Suprapubic skin (tissue), 4 donors: ENCODE data around the gene SLC1A7.

Experiments used
- EP300 ChIP-seq: sonication (generic); formaldehyde crosslinking; IDR thresholded peaks from one replicate; pipeline ENCODE4 v1.6.1; 2017; ENCODE audit warnings: antibody characterized with exemption
- POLR2A ChIP-seq, 2 donors: fragments of 450-650 bp; IDR thresholded peaks; one replicate each; pipeline ENCODE4 v1.6.1; 2017; ENCODE audit warnings: antibody characterized with exemption in 2 of 2, mild to moderate bottlenecking in 2 of 2, moderate library complexity in 2 of 2
- POLR2AphosphoS5 ChIP-seq, 3 donors: sonication (generic); formaldehyde crosslinking; IDR thresholded peaks; one replicate each; pipeline ENCODE4 v1.6.1; 2017; ENCODE audit warnings: antibody characterized with exemption in 3 of 3
- TF ChIP-seq, protein P1 (sequence below), 2 donors: fragments of 200-600 bp in 1 of 2; fragments of 450-650 bp in 1 of 2; sonication (generic) in 1 of 2; IDR thresholded peaks; one replicate each; pipeline ENCODE4 v1.5.1; 2016 to 2019; ENCODE audit warnings: antibody characterized with exemption in 2 of 2, mild to moderate bottlenecking in 1 of 2, moderate library complexity in 1 of 2

DNA sequence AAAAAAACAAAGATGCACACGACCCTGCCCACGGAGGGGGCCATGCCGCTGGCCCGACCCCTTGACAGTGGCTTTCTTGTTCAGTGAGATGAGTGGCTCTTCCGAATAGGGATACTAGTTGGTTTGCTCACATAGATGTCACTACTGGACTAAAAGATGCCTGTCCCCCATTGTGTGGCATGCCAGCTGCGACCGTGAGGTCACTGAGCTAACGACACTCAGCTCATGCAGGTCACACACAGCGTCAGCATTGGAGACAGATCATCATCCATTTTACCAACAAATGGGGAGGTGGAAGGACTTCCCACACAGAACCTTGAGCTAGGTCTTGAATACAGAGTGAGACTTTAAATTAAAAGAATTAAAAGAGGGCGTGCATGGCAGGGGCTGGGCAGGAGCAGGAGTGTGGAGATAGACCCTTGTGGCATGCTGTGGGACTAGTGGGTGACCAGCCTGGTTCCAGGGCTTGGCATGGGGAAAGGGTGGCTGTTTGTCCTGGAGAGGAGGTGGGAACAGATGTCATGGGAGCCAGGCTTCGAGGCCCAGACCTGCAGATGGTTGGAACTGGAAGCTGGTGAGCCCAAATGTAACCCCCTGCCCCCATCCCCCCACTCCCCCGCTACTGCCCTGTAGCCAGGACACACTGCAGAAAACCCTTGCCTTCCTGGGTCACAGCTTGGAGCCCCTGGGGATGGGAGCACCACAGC is 12.4 kb downstream of the SLC1A7 start:
- TF ChIP-seq, protein P1, sequence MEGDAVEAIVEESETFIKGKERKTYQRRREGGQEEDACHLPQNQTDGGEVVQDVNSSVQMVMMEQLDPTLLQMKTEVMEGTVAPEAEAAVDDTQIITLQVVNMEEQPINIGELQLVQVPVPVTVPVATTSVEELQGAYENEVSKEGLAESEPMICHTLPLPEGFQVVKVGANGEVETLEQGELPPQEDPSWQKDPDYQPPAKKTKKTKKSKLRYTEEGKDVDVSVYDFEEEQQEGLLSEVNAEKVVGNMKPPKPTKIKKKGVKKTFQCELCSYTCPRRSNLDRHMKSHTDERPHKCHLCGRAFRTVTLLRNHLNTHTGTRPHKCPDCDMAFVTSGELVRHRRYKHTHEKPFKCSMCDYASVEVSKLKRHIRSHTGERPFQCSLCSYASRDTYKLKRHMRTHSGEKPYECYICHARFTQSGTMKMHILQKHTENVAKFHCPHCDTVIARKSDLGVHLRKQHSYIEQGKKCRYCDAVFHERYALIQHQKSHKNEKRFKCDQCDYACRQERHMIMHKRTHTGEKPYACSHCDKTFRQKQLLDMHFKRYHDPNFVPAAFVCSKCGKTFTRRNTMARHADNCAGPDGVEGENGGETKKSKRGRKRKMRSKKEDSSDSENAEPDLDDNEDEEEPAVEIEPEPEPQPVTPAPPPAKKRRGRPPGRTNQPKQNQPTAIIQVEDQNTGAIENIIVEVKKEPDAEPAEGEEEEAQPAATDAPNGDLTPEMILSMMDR (IDR thresholded peaks at IDR 0.05): no peak
- no peak for TF ChIP-seq POLR2A (IDR thresholded peaks at IDR 0.05)
- no peak for TF ChIP-seq POLR2AphosphoS5 (IDR thresholded peaks at IDR 0.05)
- no peak for TF ChIP-seq EP300
